Measurements from ENCODE around the gene RINL.

DNA sequence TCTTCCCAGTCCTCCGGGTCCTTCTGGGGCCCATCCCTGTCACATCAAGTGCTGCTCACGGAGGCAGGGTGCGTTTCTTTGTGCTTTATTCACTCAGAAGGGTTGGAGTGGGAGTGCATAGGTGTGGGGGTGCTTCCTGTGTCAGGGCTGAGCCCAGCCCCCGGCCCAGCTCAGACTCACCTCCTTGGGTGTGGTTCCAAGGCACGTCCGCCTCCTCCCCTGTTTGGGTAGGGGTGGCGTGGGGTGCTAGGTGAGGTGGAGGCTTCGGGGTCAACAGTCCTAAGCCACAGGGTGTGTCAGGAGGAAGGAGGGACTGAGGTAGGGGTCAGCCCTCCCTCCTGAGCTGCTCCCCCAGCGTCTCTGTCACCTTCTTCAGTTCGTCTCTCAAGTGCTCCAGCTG lies 30.8 kb upstream of the RINL start:
- TF ChIP-seq, protein P1, sequence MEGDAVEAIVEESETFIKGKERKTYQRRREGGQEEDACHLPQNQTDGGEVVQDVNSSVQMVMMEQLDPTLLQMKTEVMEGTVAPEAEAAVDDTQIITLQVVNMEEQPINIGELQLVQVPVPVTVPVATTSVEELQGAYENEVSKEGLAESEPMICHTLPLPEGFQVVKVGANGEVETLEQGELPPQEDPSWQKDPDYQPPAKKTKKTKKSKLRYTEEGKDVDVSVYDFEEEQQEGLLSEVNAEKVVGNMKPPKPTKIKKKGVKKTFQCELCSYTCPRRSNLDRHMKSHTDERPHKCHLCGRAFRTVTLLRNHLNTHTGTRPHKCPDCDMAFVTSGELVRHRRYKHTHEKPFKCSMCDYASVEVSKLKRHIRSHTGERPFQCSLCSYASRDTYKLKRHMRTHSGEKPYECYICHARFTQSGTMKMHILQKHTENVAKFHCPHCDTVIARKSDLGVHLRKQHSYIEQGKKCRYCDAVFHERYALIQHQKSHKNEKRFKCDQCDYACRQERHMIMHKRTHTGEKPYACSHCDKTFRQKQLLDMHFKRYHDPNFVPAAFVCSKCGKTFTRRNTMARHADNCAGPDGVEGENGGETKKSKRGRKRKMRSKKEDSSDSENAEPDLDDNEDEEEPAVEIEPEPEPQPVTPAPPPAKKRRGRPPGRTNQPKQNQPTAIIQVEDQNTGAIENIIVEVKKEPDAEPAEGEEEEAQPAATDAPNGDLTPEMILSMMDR (IDR thresholded peaks at IDR 0.05; ENCODE audit: borderline replicate concordance, extremely low read depth, low read length, poor library complexity, severe bottlenecking), result no peak
- no peak for TF ChIP-seq EZH2 (IDR thresholded peaks at IDR 0.05; ENCODE audit: borderline replicate concordance, low read depth, low read length, severe bottlenecking)

All from DND-41 (cell line).